HepG2 (cell line): ENCODE results near the gene GRAMD4. TPM values are rescaled to one million over a fixed set of nuclear protein-coding genes. Genes with fewer than 3 reads are reported as not detected.
A peak's percentile ranks its signal among the peaks of the same experiment; 100 is the strongest.

Experiments
- CBFB ChIP-seq: sonication (generic); formaldehyde crosslinking; IDR thresholded peaks from 2 replicates; pipeline ENCODE4 v1.4.0; 2020; ENCODE audit warnings: missing genetic modification reagents
- CHCHD3 ChIP-seq: sonication (generic); formaldehyde crosslinking; IDR thresholded peaks from 2 replicates; pipeline ENCODE4 v1.8.0; 2022; ENCODE audit warnings: mild to moderate bottlenecking, missing genetic modification reagents, moderate library complexity
- CHD4 ChIP-seq: fragments of 200-600 bp; sonication (generic); IDR thresholded peaks from 2 replicates; pipeline ENCODE4 v1.7.0; 2017; ENCODE audit warnings: mild to moderate bottlenecking, low read length, borderline replicate concordance
- EED ChIP-seq: sonication (generic); formaldehyde crosslinking; IDR thresholded peaks from 2 replicates; pipeline ENCODE4 v1.5.0; 2020; ENCODE audit warnings: mild to moderate bottlenecking, missing genetic modification reagents
- GATAD2A ChIP-seq: IDR thresholded peaks from 2 replicates; pipeline ENCODE4 v1.6.1; 2016
- MIER3 ChIP-seq: IDR thresholded peaks from 2 replicates; pipeline ENCODE4 v1.6.1; 2016; ENCODE audit warnings: missing compliant biosample characterization, borderline replicate concordance
- SPEN ChIP-seq: sonication (generic); formaldehyde crosslinking; IDR thresholded peaks from 2 replicates; pipeline ENCODE4 v1.5.1; 2020; ENCODE audit warnings: low read depth, mild to moderate bottlenecking, missing genetic modification reagents
- SRSF9 ChIP-seq: fragments of 200-400 bp; formaldehyde crosslinking; IDR thresholded peaks from 2 replicates; pipeline ENCODE4 v1.6.1; 2018; ENCODE audit warnings: borderline replicate concordance, mild to moderate bottlenecking, low read depth, low read length; ENCODE audit not compliant: insufficient read depth, poor library complexity, severe bottlenecking
- ZNF143 ChIP-seq: sonication (generic); formaldehyde crosslinking; IDR thresholded peaks from 2 replicates; pipeline ENCODE4 v1.4.0; 2020; ENCODE audit warnings: missing genetic modification reagents
- polyA plus RNA-seq, 8 experiments: library from polyadenylated mRNA; depleted of rRNA in 3 of 8; stranded (reverse) in 7 of 8; unstranded in 1 of 8; fragments of >200 nt; fragmentation: Illumina TruSeq in 4 of 8; extraction: Trizol in 4 of 8; gene quantifications; 2 replicates each; pipeline versions ENCODE4 v1.2.1 to v1.2.3, GENCODE V29; 2011 to 2016; ENCODE audit warnings: low read depth in 4 of 8, missing spikeins in 1 of 8, mixed read lengths in 1 of 8; ENCODE audit not compliant: insufficient read depth in 1 of 8
- total RNA-seq, 5 experiments: library from RNA; depleted of rRNA; stranded (reverse); fragments of >200 nt; fragmentation: Illumina TruSeq; extraction: Trizol; gene quantifications; 2 replicates each; pipeline ENCODE4 v1.2.3, GENCODE V29; 2016; ENCODE audit warnings: low read depth in 1 of 5
- TF ChIP-seq, protein P1 (sequence below), 2 experiments: sonication (generic) in 1 of 2; formaldehyde crosslinking in 1 of 2; IDR thresholded peaks; 2 replicates each; pipeline versions ENCODE4 v1.4.0 to v1.6.1; 2016 to 2020; ENCODE audit warnings: borderline replicate concordance in 1 of 2, low read depth in 1 of 2, mild to moderate bottlenecking in 1 of 2, missing genetic modification reagents in 1 of 2
- TF ChIP-seq, protein P2 (sequence below): sonication (generic); formaldehyde crosslinking; IDR thresholded peaks from 2 replicates; pipeline ENCODE4 v1.5.1; 2020; ENCODE audit warnings: mild to moderate bottlenecking, moderate library complexity, missing genetic modification reagents
- TF ChIP-seq, protein P3 (sequence below): sonication (generic); formaldehyde crosslinking; IDR thresholded peaks from 2 replicates; pipeline ENCODE4 v1.5.1; 2020; ENCODE audit warnings: missing genetic modification reagents, mild to moderate bottlenecking, borderline replicate concordance
- TF ChIP-seq, protein P4 (sequence below): sonication (generic); formaldehyde crosslinking; IDR thresholded peaks from 2 replicates; pipeline ENCODE4 v1.9.0; 2021; ENCODE audit warnings: missing genetic modification reagents, mild to moderate bottlenecking, borderline replicate concordance
- TF ChIP-seq, protein P5 (sequence below): sonication (generic); formaldehyde crosslinking; IDR thresholded peaks from 2 replicates; pipeline ENCODE4 v1.4.0; 2020; ENCODE audit warnings: missing genetic modification reagents, borderline replicate concordance
- TF ChIP-seq, protein P6 (sequence below): IDR thresholded peaks from 2 replicates; pipeline ENCODE4 v1.6.1; 2016

GRAMD4 gene
- total and polyA plus RNA-seq, 2 of the 13 experiments (the other 11 are each of a cell fraction or from before 2014, with no cell fraction given), result 15.2 to 15.7 TPM

DNA sequence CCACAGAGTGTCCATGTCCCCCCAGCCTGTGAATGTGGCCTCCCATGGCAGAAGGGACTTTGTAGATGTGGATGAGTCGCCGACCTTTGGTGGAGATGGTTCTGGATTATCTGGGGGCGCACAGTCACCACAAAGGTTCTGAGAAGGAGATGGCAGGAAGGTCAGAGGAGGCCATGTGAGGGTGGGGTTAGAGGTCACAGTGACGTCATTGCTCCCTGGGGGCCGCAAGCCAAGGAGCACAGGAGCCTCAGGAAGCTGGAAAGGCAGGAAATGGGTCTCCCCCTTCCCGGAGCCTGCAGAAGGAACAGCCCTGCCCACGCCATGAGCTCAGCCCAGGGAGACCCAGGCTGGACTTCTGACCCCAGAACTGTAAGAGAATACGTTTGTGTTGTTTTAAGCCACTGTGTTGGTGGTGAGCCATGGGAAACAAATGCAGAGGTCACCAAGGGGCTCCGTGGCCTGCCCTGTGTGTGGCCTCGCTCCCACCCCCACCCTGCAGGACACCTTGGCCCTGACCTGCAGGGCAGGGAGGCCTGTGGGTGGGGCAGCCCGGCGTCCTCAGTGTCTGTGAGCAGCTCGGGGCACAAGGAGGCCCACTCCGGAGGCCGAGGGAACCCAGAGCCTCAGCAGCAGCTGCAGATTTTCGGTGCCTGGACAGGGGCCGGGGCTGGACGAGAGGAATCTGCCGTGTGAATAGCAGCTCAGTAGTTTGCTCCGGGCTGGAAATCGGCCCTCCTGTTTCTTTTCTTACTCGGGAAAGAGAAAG is 32.1 kb downstream of the GRAMD4 start (continued):
- TF ChIP-seq MIER3 (CRISPR knock-in tag), result peak; percentile 63; the same call in 1 of the 2 replicates
- TF ChIP-seq, protein P1, sequence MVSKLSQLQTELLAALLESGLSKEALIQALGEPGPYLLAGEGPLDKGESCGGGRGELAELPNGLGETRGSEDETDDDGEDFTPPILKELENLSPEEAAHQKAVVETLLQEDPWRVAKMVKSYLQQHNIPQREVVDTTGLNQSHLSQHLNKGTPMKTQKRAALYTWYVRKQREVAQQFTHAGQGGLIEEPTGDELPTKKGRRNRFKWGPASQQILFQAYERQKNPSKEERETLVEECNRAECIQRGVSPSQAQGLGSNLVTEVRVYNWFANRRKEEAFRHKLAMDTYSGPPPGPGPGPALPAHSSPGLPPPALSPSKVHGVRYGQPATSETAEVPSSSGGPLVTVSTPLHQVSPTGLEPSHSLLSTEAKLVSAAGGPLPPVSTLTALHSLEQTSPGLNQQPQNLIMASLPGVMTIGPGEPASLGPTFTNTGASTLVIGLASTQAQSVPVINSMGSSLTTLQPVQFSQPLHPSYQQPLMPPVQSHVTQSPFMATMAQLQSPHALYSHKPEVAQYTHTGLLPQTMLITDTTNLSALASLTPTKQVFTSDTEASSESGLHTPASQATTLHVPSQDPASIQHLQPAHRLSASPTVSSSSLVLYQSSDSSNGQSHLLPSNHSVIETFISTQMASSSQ (IDR thresholded peaks at IDR 0.05; ENCODE audit: low read depth), result no peak
- TF ChIP-seq, protein P1 (CRISPR knock-in tag; IDR thresholded peaks at IDR 0.05; ENCODE audit: borderline replicate concordance), result peak; percentile 48; the same call in 1 of the 2 replicates
- TF ChIP-seq, protein P2, sequence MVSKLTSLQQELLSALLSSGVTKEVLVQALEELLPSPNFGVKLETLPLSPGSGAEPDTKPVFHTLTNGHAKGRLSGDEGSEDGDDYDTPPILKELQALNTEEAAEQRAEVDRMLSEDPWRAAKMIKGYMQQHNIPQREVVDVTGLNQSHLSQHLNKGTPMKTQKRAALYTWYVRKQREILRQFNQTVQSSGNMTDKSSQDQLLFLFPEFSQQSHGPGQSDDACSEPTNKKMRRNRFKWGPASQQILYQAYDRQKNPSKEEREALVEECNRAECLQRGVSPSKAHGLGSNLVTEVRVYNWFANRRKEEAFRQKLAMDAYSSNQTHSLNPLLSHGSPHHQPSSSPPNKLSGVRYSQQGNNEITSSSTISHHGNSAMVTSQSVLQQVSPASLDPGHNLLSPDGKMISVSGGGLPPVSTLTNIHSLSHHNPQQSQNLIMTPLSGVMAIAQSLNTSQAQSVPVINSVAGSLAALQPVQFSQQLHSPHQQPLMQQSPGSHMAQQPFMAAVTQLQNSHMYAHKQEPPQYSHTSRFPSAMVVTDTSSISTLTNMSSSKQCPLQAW (CRISPR knock-in tag), result peak; percentile 45; the same call in 1 of the 2 replicates
- TF ChIP-seq ZNF143, result no peak
- TF ChIP-seq, protein P3, sequence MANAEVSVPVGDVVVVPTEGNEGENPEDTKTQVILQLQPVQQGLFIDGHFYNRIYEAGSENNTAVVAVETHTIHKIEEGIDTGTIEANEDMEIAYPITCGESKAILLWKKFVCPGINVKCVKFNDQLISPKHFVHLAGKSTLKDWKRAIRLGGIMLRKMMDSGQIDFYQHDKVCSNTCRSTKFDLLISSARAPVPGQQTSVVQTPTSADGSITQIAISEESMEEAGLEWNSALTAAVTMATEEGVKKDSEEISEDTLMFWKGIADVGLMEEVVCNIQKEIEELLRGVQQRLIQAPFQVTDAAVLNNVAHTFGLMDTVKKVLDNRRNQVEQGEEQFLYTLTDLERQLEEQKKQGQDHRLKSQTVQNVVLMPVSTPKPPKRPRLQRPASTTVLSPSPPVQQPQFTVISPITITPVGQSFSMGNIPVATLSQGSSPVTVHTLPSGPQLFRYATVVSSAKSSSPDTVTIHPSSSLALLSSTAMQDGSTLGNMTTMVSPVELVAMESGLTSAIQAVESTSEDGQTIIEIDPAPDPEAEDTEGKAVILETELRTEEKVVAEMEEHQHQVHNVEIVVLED (CRISPR knock-in tag), result 0 out of 2 replicates have a peak, but pooled peaks have one; percentile 46
- TF ChIP-seq, protein P4, sequence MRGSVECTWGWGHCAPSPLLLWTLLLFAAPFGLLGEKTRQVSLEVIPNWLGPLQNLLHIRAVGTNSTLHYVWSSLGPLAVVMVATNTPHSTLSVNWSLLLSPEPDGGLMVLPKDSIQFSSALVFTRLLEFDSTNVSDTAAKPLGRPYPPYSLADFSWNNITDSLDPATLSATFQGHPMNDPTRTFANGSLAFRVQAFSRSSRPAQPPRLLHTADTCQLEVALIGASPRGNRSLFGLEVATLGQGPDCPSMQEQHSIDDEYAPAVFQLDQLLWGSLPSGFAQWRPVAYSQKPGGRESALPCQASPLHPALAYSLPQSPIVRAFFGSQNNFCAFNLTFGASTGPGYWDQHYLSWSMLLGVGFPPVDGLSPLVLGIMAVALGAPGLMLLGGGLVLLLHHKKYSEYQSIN (CRISPR knock-in tag), result no peak
- no peak for TF ChIP-seq EED
- TF ChIP-seq, protein P5, sequence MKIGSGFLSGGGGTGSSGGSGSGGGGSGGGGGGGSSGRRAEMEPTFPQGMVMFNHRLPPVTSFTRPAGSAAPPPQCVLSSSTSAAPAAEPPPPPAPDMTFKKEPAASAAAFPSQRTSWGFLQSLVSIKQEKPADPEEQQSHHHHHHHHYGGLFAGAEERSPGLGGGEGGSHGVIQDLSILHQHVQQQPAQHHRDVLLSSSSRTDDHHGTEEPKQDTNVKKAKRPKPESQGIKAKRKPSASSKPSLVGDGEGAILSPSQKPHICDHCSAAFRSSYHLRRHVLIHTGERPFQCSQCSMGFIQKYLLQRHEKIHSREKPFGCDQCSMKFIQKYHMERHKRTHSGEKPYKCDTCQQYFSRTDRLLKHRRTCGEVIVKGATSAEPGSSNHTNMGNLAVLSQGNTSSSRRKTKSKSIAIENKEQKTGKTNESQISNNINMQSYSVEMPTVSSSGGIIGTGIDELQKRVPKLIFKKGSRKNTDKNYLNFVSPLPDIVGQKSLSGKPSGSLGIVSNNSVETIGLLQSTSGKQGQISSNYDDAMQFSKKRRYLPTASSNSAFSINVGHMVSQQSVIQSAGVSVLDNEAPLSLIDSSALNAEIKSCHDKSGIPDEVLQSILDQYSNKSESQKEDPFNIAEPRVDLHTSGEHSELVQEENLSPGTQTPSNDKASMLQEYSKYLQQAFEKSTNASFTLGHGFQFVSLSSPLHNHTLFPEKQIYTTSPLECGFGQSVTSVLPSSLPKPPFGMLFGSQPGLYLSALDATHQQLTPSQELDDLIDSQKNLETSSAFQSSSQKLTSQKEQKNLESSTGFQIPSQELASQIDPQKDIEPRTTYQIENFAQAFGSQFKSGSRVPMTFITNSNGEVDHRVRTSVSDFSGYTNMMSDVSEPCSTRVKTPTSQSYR (CRISPR knock-in tag), result peak; percentile 96
- TF ChIP-seq, protein P6, sequence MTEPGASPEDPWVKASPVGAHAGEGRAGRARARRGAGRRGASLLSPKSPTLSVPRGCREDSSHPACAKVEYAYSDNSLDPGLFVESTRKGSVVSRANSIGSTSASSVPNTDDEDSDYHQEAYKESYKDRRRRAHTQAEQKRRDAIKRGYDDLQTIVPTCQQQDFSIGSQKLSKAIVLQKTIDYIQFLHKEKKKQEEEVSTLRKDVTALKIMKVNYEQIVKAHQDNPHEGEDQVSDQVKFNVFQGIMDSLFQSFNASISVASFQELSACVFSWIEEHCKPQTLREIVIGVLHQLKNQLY (CRISPR knock-in tag), result peak; percentile 53; the same call in 1 of the 2 replicates
- no peak for TF ChIP-seq CHCHD3
- no peak for TF ChIP-seq SRSF9
- peak; percentile 74 for TF ChIP-seq CBFB
- TF ChIP-seq CHD4, result peak; percentile 85; the same call in 1 of the 2 replicates
- peak; percentile 87 for TF ChIP-seq GATAD2A
- TF ChIP-seq SPEN, result peak; percentile 80
